Activated effector memory CD4-positive, alpha-beta T cell treated with Interleukin-2 at 50 U/mL for 16 hours (primary cell): ENCODE data around the gene EFCAB6.

Experiments
- DNase-seq: peaks from one replicate; pipeline ENCODE4 v3.0.0-alpha.2; 2020

The EFCAB6 gene

GRCh38 chr22:43812149-43812842, at the start of gene EFCAB6:
TSS of gene EFCAB6 (minus strand) at chr22:43812305. CDS start at chr22:43782318, 29,987 bp downstream.
- DNase-seq: peak; percentile 80

DNA sequence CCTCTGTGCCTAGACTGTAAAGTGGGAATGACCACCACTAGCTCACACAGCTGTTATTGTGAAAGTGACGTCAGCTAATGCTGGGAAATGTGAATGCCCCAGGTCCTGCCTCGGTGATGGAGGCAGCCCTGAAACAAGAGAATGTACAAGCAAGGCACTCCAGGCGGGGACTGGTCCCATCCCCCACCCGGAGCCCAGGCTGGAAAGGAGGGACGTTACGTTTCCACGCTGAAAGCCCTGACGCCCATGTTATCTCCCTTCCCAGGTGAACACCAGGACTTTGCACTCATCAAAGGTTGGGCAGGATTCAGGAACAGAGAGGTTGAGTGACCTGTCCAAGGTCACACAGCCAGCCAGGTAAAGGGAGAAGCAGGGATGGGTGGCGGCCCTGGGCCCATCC, 49.4 kb upstream of the EFCAB6 start:
- no peak for DNase-seq

DNA sequence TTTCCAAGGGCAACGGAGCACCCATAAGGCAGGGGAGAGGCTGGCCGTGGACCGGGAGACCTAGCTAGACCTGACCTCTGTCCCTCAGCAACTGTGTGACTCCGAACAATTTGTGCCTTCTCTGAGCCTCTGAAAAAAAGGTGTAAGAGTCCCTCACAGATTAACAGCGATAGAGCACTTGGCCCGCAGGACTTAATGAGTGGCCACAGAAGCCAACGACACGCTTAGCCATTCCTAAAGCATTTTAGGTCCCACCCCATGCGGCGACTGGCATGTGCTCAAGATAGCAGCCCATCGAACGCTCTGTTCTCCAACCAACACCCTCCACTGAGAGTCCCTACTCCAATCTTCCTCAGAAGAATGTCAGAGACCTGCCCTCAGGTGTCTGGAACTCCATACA, 48.7 kb upstream of the EFCAB6 start:
- DNase-seq: no peak

DNA sequence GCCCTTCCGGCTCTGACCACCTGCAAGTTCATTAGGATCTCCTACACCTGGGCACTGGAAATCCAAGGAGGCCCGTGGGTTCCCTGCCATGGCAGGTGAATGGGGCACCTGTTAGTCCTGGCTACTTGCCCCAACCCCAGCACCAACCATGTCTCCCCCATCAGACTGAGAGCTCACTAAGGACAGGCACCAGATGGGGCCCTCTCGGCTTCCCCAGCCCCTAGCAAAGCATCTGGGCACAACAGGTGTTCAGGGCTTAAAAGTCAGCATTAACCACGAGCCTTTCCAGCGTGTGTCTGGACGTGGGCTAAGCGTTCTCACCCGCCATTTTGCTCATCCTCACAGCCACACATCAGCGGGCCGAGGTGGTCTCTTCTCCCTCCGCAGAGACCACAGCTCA, 48.0 kb upstream of the EFCAB6 start:
- DNase-seq: no peak

DNA sequence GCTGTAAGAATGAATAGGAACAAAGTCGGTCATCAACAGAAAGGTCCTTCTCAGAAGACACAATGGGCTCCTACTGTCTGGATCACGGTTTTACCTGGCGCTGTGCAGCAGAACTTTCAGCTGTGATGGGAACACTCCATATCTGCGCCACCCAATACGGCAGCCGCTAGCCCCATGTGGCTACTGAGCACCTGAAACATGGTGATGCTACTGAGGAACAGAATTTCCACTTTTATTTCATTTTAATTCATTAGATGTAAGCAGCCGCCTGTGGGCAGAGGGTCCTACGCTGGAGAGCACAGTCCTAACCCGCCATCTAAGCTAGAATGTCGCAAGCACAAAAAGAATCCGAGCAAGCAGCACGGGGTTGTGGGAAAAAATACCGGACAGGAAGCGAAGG, 47.5 kb upstream of the EFCAB6 start:
- DNase-seq: no peak

DNA sequence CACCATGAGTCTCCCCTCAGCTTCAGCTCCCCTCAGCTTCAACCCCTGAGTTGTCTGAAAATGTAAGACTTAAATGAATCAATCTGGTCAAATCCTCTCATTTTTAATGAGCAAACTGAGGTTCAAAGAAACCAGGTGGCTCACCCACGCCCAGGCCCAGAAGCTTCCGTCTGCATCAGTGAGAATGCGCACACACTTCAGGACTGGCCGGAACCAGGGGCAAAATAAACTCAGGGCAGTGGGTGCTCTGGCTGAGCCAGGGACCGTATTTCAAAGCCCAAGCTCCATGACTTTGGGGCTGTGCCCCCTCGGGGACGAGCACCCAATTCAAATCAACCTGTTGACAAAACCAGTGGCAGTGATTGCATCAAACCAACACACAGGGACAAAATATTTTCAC, 47.1 kb upstream of the EFCAB6 start:
- DNase-seq: no peak

- DNase-seq: no peak
Measured at GRCh38 chr22:43858156-43858895, 46.2 kb upstream of the EFCAB6 start.

DNA sequence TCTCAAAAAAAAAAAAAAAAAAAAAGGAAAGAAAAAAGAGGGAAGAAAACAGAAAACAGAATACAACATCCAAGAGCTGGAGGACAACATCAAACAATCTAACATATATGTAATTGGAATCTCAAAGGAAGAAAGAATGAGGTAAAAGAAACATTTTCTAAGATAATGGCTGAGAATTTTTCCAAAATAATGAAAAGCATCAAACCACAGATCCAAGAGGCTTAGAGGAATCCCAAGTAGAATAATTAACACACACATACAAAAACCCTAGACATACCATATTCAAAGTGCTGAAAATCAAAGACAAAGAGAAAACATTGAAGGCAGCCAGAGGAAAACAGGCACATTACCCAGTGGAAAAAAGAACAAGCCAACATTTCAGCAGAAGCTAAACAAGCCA, 45.3 kb upstream of the EFCAB6 start:
- DNase-seq: no peak

DNA sequence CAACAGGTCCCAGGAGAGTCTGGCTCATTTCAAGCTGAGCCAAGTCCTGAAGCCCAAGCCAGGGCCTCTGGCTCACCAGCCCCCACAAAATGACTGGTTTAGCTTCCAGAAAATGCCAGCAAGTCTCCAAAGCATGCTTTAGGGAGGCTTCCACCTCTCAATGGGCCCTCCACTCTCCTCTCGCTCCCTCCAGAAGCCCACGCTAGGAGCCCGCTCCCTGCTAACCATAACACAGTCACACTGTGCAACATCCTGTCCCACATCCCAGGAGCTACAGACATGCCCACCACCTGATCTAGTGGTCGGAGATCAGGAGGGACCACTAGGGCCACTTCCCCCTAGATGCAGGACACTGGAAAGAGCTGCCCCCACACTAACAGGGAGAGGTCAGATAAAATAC, 43.3 kb upstream of the EFCAB6 start:
- no peak for DNase-seq

GRCh38 chr22:43854786-43855271, 42.7 kb upstream of the EFCAB6 start:
- DNase-seq: no peak

DNA sequence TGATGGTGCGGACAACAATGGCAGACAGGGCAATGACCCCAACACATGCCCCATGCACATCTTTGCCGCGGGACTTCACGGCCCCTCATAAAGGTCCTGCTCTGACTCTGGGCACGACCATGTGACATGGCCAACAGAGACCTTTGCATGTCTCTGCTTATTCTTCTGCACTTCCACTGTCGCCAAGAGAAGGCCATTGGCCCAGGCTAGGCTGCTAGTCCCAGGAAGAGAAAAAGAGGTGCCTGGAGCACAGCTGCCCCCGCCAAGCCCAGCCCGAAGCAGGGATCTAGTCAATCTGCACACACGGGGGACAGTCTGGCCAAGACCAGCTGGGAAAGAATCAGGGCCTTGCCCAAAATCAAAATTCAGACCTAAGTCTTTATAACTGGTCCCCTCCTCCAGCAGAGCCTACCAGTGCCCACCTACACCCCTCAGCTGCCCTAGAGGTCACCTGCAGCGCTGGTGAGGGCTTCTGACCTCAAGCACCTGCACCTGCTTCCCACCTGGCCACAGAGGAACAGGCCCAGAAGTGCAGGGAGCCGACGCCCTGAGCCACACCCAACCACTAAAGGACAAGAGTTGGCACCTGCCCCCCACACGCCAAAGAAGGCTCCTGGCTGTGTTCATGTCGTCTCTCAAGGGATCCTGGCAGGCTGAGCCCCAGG, 42.1 kb upstream of the EFCAB6 start:
- DNase-seq: no peak

- no peak for DNase-seq
Measured at GRCh38 chr22:43853328-43853931, 41.3 kb upstream of the EFCAB6 start.

GRCh38 chr22:43852573-43853327, 40.6 kb upstream of the EFCAB6 start:
- no peak for DNase-seq

DNA sequence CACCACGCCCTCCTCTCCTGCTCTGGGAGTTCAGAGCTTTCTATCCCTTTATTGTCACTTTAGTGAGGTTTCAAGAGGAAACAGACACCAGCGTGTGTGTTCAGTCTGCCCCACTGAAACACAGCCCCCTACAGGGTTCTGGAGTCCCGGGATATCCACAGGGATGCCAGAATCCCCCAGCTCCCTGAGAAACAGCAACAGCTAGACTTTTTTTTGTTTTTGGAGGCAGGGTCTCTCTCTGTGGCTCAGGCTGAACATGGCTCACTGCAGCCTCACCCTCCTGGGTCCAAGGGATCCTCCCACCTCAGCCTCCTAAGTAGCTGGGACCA, 39.8 kb upstream of the EFCAB6 start:
- DNase-seq: no peak

DNA sequence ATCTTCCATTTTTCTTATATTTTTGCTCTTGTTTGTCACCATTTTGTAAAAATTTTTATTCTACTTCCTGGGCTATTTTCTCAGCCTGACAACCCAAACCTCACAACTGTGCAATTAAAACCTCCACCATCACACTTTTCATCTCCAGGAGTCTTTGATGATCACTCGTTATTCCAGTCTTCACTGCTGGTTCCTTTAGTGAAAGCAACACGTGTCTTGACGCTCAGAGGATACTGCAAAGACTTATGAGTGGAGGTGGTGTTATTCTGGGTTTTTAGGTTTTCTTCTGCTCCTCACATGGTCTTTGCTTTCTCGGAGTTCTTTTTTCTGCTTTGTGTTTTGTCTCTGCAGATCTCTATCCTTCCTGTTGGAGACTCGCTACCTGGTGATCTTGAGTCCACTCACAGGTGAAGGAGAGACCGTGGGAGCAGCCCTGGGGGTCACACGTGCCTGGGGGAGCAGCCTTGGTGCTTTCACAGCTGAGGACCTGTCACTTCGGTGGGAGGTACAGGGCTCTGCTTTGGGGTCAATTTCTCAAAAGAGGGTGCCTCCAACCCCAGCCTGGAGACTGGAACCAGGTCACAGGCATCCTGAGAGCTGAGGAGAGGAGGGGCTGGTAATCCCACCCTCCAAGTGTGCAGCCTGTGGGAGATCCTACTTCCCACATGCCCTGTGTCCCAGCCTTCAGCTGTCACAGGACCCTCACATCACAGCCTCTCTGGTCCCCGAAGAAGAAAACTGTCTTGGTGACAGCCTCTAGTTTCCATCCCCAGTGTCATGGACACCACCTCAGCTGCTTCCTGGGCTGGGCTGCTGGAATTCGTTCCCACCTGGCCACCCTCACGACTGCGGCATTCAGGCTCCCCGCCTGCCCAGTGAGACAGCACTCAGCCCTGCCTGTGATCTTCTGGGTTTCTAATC, 39.2 kb upstream of the EFCAB6 start:
- DNase-seq: no peak

DNA sequence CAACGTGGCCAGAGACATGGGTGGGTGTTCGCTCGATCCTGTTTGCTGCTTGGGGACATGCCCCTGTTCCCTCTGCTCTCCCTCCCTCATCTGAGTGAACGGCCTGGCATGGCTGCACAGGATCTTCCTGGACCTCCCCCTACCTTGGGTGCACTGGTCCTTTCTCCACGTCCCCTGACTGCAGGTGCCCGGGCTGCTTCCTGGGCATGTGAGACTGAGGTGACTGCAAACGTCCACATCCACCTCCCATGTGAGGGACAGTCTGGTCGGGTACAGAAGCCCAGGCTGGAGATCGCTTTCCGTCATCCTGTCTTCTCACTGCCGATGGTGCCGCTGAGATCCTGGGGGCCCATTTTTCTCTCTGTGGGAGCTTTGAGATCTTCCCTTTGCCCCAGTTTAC, 38.4 kb upstream of the EFCAB6 start:
- no peak for DNase-seq

DNA sequence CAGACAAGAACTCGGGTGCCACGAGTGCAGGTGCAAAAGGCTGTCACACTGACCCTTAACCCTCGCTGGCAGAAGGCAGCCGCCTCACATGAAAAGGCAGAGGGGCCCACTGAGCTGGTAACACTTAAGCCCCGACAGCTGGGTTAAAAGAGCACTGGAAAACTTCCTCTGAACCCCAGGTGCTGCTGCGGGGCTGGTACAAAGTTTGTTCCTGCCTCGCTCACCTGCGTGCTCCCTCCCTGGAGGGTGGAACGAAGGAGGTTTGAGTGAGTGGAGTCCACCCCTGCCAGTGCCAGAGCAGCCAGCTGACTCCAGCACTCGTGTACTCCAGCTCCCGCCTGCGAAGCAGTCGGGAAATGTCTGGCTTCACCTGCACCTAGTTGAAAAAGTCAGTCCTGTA, 37.6 kb upstream of the EFCAB6 start:
- no peak for DNase-seq

DNA sequence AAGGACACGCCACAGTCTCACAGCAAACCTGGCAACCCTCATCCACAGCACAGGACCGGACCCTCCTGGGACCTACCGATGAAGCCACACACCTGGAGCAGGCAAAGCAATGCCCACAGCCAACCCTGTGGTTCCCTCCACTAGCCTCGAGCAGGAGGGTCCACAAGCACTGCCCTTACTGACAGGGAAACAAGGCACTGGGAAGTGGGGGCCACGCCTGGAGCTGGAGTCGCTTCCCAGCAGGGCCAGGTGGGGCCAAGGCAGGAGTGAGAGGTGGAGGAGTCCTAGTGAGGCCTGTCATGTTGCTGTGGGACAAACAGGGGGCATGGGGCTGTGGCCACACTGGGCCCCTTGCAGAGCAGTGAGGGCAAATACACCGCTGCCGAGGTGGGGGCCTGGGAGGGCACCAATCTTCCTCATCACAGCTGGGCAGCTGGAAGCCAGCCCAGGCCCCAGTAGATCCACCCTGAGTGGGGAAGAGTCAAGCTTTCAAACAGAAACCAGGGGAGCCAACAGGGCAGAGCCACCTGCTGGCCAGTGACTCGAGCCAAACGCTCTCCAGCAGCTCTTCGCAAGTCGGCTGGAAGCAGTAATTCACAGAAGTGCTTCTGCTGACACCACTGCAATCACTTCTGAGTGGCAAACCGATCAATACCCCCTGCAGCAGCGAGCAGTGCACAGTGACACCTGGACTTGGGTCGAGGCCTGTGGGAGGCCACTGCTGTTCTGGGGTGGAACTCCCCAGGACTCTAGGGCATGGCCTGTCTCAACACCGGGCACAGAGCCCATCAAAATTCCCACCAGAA, 36.5 kb upstream of the EFCAB6 start:
- no peak for DNase-seq

DNA sequence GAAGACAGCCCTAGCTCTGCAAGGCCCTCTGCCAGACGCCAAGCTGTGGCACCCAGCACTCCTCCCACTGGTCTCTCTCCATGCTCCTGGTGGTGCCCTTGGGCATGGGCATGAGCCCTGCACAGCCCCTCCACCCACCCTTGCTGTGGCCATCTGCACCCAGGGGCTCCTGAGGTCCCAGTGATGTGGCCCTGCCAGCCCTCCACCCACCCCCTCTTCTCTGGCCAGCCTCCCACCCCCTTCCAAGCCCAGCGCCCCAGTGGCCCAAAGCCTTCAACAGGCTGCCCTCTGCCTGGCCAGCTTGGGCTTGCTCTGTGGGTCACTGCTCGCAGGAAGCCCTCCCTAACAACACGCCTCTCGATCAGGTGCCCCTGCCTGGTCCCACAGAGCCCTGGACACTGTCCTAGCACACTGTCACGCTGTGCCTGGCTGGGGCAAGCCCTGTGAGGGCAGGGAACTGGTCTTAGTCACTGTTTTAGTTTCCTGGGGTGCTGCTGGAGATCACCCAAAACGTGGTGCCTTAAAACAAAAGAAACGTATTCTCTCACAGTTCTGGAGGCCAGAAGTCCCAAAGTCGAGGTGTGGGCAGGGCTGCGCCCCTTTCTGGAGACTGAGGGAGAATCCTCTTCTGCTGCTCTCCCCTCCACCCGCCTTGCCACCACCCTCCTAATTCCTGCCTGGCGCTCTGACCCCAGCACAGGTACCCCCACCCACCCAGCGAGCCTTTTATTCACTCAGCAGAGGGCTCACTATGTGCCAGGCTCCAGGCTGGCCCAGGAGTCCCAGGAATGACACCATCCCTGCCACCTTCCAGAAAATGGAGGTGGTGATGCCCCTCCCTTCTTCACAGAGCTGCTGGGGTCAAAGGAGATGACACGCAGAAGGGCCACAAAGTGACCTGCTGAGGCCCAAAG, 35.5 kb upstream of the EFCAB6 start:
- DNase-seq: no peak

GRCh38 chr22:43846966-43847365, 34.9 kb upstream of the EFCAB6 start:
- DNase-seq: no peak
